ENCODE data around the gene DSG4. TPM values are rescaled to one million over a fixed set of nuclear protein-coding genes. Genes with fewer than 3 reads are reported as not detected.

DSG4 gene
- total RNA-seq, 1 experiment from 2014 or later, result not detected

DNA sequence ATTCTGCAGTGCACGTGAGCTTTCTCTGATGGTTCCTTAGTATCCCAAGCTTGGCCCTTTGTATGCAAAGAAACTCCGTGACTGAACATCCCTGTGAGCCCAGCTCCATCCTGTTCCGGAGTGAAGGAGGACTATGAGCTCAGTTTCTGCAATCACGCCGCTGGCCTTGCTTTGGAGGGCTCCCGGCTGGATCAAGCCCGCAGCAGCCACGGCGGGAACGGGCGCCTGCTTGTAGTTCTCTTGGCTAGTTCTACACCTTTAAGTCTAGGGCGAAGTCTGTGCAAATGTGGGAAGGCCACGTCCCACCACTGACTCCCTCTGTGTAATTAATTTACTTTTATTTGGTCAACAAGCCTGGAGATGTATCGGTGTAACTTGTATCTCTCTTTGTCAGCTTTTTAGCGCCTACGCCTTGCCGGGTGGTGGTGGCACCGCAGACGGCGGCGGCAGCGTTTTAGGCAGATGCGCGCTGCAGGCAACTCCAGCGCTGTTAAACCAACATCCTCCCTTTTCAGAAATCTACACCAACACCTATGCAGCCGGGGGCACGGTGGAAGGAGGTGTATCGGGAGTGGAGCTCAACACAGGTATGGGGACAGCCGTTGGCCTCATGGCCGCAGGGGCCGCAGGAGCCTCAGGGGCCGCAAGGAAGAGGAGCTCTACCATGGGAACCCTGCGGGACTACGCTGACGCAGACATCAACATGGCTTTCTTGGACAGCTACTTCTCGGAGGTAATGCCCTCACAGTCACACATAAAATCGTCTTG, 34.3 kb downstream of the DSG4 start:
- Histone ChIP-seq H3K36me3 (ENCODE audit: insufficient read depth, low read length, poor library complexity, severe bottlenecking) (no peaks in the 10 kb centered on the region), H3K27ac (ENCODE audit: low read depth, low read length, poor library complexity, severe bottlenecking) (no peak overlapping the region), H3K9me3 (ENCODE audit: low read depth, low read length, poor library complexity, severe bottlenecking) (no peaks in the 10 kb centered on the region), H3K27me3 (replicated peaks; ENCODE audit: insufficient read depth, low read depth, low read length, poor library complexity) (no peaks in the 10 kb centered on the region), H3K4me3 (ENCODE audit: low read depth, low read length, poor library complexity, severe bottlenecking) (no peak overlapping the region), H3K4me1 (ENCODE audit: insufficient read depth, low read length, poor library complexity, severe bottlenecking) (no peaks in the 10 kb centered on the region)
- POLR2A ChIA-PET (ENCODE audit: low non-redundant PET), result no interaction called here
- intact Hi-C loops (cut with micrococcal nuclease; ENCODE audit: unreplicated experiment), result no loop called here
- CTCF ChIA-PET, result no interaction called here
- no peak for DNase-seq (ENCODE audit: low spot score)
- no peak for TF ChIP-seq EZH2 (IDR thresholded peaks at IDR 0.05; ENCODE audit: borderline replicate concordance, low read depth, low read length, poor library complexity, severe bottlenecking)
- TF ChIP-seq, protein P1, sequence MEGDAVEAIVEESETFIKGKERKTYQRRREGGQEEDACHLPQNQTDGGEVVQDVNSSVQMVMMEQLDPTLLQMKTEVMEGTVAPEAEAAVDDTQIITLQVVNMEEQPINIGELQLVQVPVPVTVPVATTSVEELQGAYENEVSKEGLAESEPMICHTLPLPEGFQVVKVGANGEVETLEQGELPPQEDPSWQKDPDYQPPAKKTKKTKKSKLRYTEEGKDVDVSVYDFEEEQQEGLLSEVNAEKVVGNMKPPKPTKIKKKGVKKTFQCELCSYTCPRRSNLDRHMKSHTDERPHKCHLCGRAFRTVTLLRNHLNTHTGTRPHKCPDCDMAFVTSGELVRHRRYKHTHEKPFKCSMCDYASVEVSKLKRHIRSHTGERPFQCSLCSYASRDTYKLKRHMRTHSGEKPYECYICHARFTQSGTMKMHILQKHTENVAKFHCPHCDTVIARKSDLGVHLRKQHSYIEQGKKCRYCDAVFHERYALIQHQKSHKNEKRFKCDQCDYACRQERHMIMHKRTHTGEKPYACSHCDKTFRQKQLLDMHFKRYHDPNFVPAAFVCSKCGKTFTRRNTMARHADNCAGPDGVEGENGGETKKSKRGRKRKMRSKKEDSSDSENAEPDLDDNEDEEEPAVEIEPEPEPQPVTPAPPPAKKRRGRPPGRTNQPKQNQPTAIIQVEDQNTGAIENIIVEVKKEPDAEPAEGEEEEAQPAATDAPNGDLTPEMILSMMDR (conservative IDR thresholded peaks at IDR 0.05; ENCODE audit: low read depth, low read length), result no peak
- BruUV-seq (replicated peaks), result no TSS peak

DNA sequence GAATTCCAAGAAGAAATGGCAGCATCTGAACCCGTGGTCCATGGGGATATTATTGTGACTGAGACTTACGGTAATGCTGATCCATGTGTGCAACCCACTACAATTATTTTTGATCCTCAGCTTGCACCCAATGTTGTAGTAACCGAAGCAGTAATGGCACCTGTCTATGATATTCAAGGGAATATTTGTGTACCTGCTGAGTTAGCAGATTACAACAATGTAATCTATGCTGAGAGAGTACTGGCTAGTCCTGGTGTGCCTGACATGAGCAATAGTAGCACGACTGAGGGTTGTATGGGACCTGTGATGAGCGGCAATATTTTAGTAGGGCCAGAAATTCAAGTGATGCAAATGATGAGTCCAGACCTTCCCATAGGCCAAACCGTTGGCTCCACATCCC, 36.6 kb downstream of the DSG4 start:
- Histone ChIP-seq H3K4me3 (ENCODE audit: low read depth, low read length, poor library complexity, severe bottlenecking) (no peak overlapping the region), H3K9me3 (ENCODE audit: low read depth, low read length, poor library complexity, severe bottlenecking) (no peaks in the 10 kb centered on the region), H3K27me3 (replicated peaks; ENCODE audit: insufficient read depth, low read depth, low read length, poor library complexity) (no peaks in the 10 kb centered on the region), H3K27ac (ENCODE audit: low read depth, low read length, poor library complexity, severe bottlenecking) (no peak overlapping the region), H3K4me1 (ENCODE audit: insufficient read depth, low read length, poor library complexity, severe bottlenecking) (no peaks in the 10 kb centered on the region), H3K36me3 (ENCODE audit: insufficient read depth, low read length, poor library complexity, severe bottlenecking) (no peaks in the 10 kb centered on the region)
- POLR2A ChIA-PET (ENCODE audit: low non-redundant PET), result no interaction called here
- TF ChIP-seq, protein P1 (conservative IDR thresholded peaks at IDR 0.05; ENCODE audit: low read depth, low read length), result no peak
- TF ChIP-seq EZH2 (IDR thresholded peaks at IDR 0.05; ENCODE audit: borderline replicate concordance, low read depth, low read length, poor library complexity, severe bottlenecking), result no peak
- CTCF ChIA-PET, result no interaction called here
- DNase-seq (ENCODE audit: low spot score), result no peak
- no TSS peak for BruUV-seq (replicated peaks)
- intact Hi-C loops (cut with micrococcal nuclease; ENCODE audit: unreplicated experiment), result no loop called here

DNA sequence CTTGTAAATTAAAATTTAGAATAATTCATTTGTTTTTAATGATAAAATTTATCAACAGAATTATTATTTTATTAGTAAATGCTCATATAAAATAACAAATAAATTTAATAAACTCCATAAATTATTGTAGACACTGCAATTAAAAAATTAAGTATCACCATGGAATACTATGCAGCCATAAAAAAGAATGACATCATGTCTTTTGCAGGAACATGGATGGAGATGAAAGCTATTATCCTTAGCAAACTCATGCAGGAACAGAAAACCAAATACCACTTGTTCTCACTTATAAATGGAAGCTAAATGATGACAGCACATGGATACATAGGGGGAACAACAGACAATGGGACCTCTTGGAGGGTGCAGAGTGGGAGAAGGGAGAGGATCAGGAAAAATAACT, 41.3 kb downstream of the DSG4 start:
- H3K9me3 ChIP-seq (ENCODE audit: low read depth, low read length, poor library complexity, severe bottlenecking), result no peaks in the 10 kb centered on the region
- H3K27ac ChIP-seq (ENCODE audit: low read depth, low read length, poor library complexity, severe bottlenecking), result no peak overlapping the region
- intact Hi-C loops (cut with micrococcal nuclease; ENCODE audit: unreplicated experiment), result no loop called here
- ChIA-PET POLR2A (ENCODE audit: low non-redundant PET) (no interaction called here), CTCF (no interaction called here)
- TF ChIP-seq, protein P1 (conservative IDR thresholded peaks at IDR 0.05; ENCODE audit: low read depth, low read length), result no peak
- no peak for TF ChIP-seq EZH2 (IDR thresholded peaks at IDR 0.05; ENCODE audit: borderline replicate concordance, low read depth, low read length, poor library complexity, severe bottlenecking)
- BruUV-seq (replicated peaks), result no TSS peak
- no peak for DNase-seq (ENCODE audit: low spot score)
- no peaks in the 10 kb centered on the region for H3K4me1 ChIP-seq (ENCODE audit: insufficient read depth, low read length, poor library complexity, severe bottlenecking)
- no peak overlapping the region for H3K4me3 ChIP-seq (ENCODE audit: low read depth, low read length, poor library complexity, severe bottlenecking)
- no peaks in the 10 kb centered on the region for H3K27me3 ChIP-seq (replicated peaks; ENCODE audit: insufficient read depth, low read depth, low read length, poor library complexity)
- no peaks in the 10 kb centered on the region for H3K36me3 ChIP-seq (ENCODE audit: insufficient read depth, low read length, poor library complexity, severe bottlenecking)

Data from A673 (cell line).